GM12875 (cell line): Measurements from ENCODE around the gene ST7L.
"Not testable (repeated sequence)": the region's sequence is repeated elsewhere in the genome, so short reads cannot be mapped to it uniquely, and the experiment has no call there.

Experiments used
- H3K4me3 ChIP-seq: one replicate; pipeline ENCODE4 v1.5.1; 2011; ENCODE audit warnings: low read depth, low read length, control low read depth
- CTCF ChIP-seq: IDR thresholded peaks from 2 replicates; pipeline ENCODE4 v1.5.1; 2011; ENCODE audit warnings: low read depth, mild to moderate bottlenecking, control low read depth, inconsistent platforms, low read length, moderate library complexity, borderline replicate concordance; ENCODE audit not compliant: insufficient read depth

Gene ST7L

GRCh38 chr1:112502826-112503225 lies 116.1 kb downstream of the ST7L start:
- TF ChIP-seq CTCF, result no peak
- H3K4me3 ChIP-seq, result no peak overlapping the region

DNA sequence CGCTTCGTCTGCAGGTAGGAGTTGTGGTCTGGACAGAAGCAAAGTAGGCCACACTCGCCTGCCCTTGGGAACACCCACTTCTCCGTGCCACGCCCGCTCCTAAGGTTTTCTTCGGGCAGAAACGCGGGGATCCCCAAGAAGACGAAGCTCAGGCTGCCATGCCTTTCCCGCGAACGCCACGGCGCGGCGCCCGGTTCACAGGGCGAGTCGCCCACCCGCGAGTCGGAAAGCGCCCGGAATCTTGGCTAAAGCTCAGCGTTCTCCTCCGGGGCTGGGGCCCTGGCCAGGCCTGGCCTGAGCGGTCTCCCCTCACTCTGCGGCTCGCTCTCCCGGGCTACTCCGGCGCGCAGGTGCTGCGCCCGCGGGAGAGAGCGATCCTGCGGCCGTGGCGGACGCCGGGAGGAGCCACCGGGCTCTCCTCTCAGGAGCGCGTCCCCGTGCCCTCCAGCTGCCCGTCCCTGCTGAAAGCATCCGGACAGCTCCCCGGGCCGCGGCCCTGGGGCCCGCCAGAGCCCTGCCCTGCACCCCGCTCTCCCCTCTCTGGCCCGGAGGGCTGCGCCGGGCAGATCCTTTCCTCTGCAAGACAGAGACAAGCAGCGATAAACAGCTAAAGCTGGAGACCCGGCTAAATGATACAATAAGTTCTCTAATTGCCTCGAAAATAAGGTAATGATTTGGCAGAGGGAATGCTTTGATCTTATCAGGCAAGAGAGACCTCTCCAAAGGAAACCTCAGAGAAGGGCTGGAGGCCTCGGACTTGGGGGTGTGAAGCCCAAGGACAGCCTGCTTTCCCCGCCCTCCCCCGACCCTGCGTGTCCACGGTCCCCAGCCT lies 116.9 kb downstream of the ST7L start:
- H3K4me3 ChIP-seq, result peak overlapping the region; percentile 57
- TF ChIP-seq CTCF, result peak; percentile 88

GRCh38 chr1:112496290-112496689 lies 122.7 kb downstream of the ST7L start:
- H3K4me3 ChIP-seq, result no peak overlapping the region
- TF ChIP-seq CTCF, result no peak

- no peak overlapping the region for H3K4me3 ChIP-seq
- no peak for TF ChIP-seq CTCF
Measured at GRCh38 chr1:112493351-112493750, 125.6 kb downstream of the ST7L start.

GRCh38 chr1:112492076-112492475 lies 126.9 kb downstream of the ST7L start:
- H3K4me3 ChIP-seq, result no peak overlapping the region
- TF ChIP-seq CTCF, result no peak

GRCh38 chr1:112488141-112488540 lies 130.8 kb downstream of the ST7L start:
- no peak for TF ChIP-seq CTCF
- H3K4me3 ChIP-seq, result no peak overlapping the region

DNA sequence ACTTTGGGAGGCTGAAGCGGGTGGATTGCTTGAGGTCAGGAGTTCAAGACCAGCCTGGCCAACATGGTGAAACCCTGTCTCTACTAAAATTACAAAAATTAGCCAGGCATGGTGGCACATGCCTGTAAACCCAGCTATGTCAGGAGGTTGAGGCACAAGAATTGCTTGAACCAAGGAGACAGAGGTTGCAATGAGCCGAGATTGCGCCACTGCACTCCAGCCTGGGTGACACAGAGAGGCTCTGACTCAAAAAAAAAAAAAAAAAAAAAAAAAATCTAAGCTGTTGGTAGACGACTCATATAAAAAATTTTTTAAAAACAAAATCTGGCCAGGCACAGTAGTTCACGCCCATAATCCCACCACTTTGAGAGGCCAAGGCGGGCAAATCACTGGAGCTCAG lies 131.3 kb downstream of the ST7L start:
- not testable (repeated sequence) for H3K4me3 ChIP-seq

DNA sequence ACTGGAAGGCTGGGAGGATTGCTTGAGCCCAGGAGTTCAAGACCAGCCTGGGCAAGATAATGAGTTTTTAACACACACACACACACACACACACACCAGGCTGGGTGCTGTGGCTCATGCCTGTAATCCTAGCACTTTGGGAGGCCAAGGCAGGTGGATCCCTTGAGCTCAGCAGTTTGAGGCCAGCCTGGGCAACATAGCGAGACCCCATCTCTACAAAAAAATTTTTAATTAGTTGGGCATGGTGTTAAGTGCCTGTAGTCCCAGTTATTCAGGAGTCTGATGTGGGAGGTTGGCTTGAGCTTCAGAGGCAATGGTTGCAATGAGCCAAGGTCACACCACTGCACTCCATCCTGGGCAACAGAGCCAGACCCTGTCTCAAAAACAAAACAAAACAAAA lies 132.9 kb downstream of the ST7L start:
- H3K4me3 ChIP-seq, result not testable (repeated sequence)
